ENCODE data around the gene KRTAP22-1. TPM values are rescaled to one million over a fixed set of nuclear protein-coding genes. Genes with fewer than 3 reads are reported as not detected.

Gene KRTAP22-1
- not detected for polyA plus RNA-seq

DNA sequence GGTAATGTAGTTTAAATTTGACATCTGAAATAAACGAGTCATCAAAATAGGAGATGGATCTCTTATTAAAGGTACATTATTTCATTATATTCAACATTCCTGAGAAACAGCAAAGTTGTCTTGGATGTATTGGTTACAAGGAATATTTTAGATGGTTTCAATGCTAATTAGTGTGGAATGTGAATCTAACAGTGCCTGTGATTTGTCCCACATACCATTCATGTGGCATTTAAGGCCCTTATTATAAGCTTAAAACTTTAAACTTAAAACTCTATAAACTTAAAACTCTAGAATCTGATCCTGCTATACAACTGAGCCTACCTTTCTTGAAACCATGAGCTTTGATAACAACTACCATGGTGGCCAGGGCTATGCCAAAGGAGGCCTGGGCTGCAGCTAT, at the start of gene KRTAP22-1:
Gene KRTAP22-1 (plus strand): TSS at position 301 of the 400 bp plus-strand sequence.
- H3K27me3 Mint-ChIP-seq: no peaks in the 10 kb centered on the region
- H3K36me3 Mint-ChIP-seq: no peaks in the 10 kb centered on the region
- H3K4me1 Mint-ChIP-seq: peaks cover 0 to 2% (median 0%) of the 10 kb centered on the region in 3 donors
- H3K4me3 Mint-ChIP-seq: no peak within 1 kb of the TSS
- H3K9me3 Mint-ChIP-seq: peaks cover 2 to 17% (median 5%) of the 10 kb centered on the region in 3 donors
- no peak within 1 kb of the TSS for H3K27ac Mint-ChIP-seq

GRCh38 chr21:30552782-30553181, 48.1 kb upstream of the KRTAP22-1 start:
- no peak overlapping the region for H3K27ac Mint-ChIP-seq
- no peaks in the 10 kb centered on the region for H3K4me1 Mint-ChIP-seq
- peaks cover 4 to 18% (median 8%) of the 10 kb centered on the region in 3 donors for H3K9me3 Mint-ChIP-seq
- no peaks in the 10 kb centered on the region for H3K36me3 Mint-ChIP-seq
- H3K27me3 Mint-ChIP-seq: no peaks in the 10 kb centered on the region
- H3K4me3 Mint-ChIP-seq: no peak overlapping the region

DNA sequence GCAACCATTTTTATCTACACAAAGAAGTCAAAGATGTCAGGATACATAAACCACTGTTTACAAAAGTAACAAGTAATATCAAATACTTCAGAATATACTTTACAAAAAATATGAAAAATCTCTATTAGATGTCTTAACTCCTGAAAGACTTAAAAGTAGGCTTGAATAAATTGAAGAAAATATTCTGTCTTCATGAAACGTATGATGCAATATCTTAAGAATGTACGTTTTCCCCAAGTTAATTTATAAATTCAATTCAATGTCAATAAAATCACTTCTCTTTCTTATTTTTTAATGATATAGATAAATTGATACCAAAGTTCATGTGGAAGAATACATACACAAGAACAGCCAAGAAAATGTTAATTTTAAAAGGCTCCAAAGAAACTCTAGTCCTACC, 45.8 kb upstream of the KRTAP22-1 start:
- Mint-ChIP-seq H3K4me3 (no peak overlapping the region), H3K36me3 (no peaks in the 10 kb centered on the region), H3K27me3 (no peaks in the 10 kb centered on the region), H3K9me3 (peaks cover 0 to 16% (median 8%) of the 10 kb centered on the region in 3 donors), H3K27ac (no peak overlapping the region), H3K4me1 (no peaks in the 10 kb centered on the region)

- Mint-ChIP-seq H3K27ac (no peak within 1 kb of the TSS), H3K27me3 (no peaks in the 10 kb centered on the region), H3K4me3 (no peak within 1 kb of the TSS), H3K4me1 (no peaks in the 10 kb centered on the region), H3K36me3 (no peaks in the 10 kb centered on the region), H3K9me3 (peaks cover 2 to 8% (median 6%) of the 10 kb centered on the region in 3 donors)
Measured at GRCh38 chr21:30561264-30561895, 39.5 kb upstream of the KRTAP22-1 start, which contains the start of gene KRTAP19-7. KRTAP19-7 (minus strand) TSS chr21:30561314; CDS start chr21:30561289, 25 bp downstream.

DNA sequence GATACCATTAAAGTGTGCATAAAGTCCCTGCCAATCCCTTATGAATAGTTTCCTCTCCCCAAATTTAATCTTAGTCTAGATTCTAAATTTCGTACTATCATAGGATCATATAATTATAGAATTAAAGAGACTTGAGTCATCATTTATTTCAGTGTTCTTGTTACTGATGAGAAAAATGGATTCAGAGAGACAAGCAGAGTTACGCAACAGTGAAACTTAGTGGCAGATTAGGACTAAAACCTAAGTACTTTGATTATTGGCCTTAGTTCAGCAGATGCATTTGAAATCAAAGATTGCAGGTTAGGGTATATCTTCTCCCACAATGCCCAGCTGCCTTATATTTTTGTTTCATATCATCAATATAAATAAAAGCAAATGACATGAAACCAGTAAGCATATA, 38.9 kb upstream of the KRTAP22-1 start:
- Mint-ChIP-seq H3K36me3 (no peaks in the 10 kb centered on the region), H3K4me3 (no peak overlapping the region), H3K9me3 (peaks cover 2 to 8% (median 6%) of the 10 kb centered on the region in 3 donors), H3K27me3 (no peaks in the 10 kb centered on the region), H3K4me1 (no peaks in the 10 kb centered on the region), H3K27ac (no peak overlapping the region)

GRCh38 chr21:30563072-30563471, 37.8 kb upstream of the KRTAP22-1 start:
- peaks cover 2 to 8% (median 3%) of the 10 kb centered on the region in 3 donors for H3K9me3 Mint-ChIP-seq
- H3K4me3 Mint-ChIP-seq: no peak overlapping the region
- no peaks in the 10 kb centered on the region for H3K4me1 Mint-ChIP-seq
- no peaks in the 10 kb centered on the region for H3K36me3 Mint-ChIP-seq
- no peak overlapping the region for H3K27ac Mint-ChIP-seq
- H3K27me3 Mint-ChIP-seq: no peaks in the 10 kb centered on the region

GRCh38 chr21:30563630-30564029, 37.3 kb upstream of the KRTAP22-1 start:
- H3K4me3 Mint-ChIP-seq: no peak overlapping the region
- no peaks in the 10 kb centered on the region for H3K27me3 Mint-ChIP-seq
- H3K36me3 Mint-ChIP-seq: no peaks in the 10 kb centered on the region

DNA sequence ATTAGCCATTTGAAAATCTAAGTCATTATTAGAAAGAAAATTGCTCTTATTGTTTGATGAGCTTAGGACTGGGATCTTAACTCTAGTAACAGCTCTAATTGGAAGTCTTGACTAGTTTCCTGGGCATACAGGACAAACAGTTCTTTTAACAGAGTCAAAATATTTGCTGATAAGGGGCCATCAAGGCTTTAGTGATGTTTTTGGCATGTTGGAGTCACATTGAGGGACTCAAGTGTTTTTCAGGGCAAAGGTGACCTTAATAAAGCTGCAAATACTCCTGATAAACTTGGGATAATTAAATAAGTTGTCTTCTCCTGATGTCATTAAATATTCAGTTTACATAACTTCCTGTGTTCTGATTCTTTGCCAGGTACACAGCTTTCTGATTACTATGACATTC, 33.3 kb upstream of the KRTAP22-1 start:
- no peak overlapping the region for H3K4me3 Mint-ChIP-seq
- no peak overlapping the region for H3K27ac Mint-ChIP-seq
- H3K4me1 Mint-ChIP-seq: no peaks in the 10 kb centered on the region
- peaks cover 2 to 8% (median 3%) of the 10 kb centered on the region in 3 donors for H3K9me3 Mint-ChIP-seq
- no peaks in the 10 kb centered on the region for H3K27me3 Mint-ChIP-seq
- H3K36me3 Mint-ChIP-seq: no peaks in the 10 kb centered on the region

More at GRCh38 chr21:30563630-30564029, 37.3 kb upstream of the KRTAP22-1 start:
- peaks cover 2 to 8% (median 3%) of the 10 kb centered on the region in 3 donors for H3K9me3 Mint-ChIP-seq
- no peak overlapping the region for H3K27ac Mint-ChIP-seq
- H3K4me1 Mint-ChIP-seq: no peaks in the 10 kb centered on the region

DNA sequence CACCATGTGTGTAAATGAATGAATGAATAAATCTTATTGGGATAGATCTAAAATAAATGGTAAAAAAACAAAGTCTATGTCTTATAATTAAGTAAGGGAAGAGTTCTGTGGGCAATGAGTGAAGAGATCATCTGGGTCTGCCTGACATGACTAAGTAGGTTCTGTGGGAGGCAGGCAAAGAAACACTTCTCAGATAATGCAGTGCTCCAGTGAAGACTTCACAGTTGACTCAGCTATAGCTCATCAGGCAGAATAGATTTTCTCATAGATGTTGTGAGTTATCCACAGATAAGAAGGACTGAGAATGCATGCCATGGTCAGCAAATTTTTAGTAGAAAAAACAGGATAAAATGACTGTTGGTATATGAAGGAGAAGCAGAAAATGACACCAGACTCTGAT, 23.1 kb upstream of the KRTAP22-1 start:
- no peak overlapping the region for H3K4me3 Mint-ChIP-seq
- H3K9me3 Mint-ChIP-seq: peaks cover 1 to 7% (median 2%) of the 10 kb centered on the region in 3 donors
- no peaks in the 10 kb centered on the region for H3K27me3 Mint-ChIP-seq
- H3K36me3 Mint-ChIP-seq: no peaks in the 10 kb centered on the region
- no peaks in the 10 kb centered on the region for H3K4me1 Mint-ChIP-seq
- H3K27ac Mint-ChIP-seq: no peak overlapping the region

DNA sequence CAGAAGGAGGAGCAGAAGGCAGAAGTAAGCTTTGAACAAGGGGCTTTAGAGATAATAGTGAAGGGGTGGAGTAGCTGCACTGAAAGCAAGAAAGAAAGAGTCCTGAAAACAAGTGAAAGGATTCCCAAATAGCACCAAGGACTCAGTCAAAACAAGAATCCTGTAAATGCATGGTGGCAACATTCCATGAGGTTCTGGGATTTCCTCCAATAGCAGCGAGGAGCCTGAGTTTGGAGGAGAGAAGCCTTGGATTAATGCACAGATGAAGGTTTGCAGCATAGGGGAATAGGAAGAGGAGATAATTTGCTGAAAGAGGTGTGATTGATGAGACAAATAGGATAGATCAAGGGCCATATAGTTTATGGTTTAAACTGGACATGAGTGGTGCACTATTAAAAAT, 21.5 kb upstream of the KRTAP22-1 start:
- Mint-ChIP-seq H3K9me3 (peaks cover 2 to 12% (median 2%) of the 10 kb centered on the region in 3 donors), H3K4me1 (no peaks in the 10 kb centered on the region), H3K4me3 (no peak overlapping the region), H3K27ac (no peak overlapping the region), H3K36me3 (no peaks in the 10 kb centered on the region), H3K27me3 (no peaks in the 10 kb centered on the region)

- Mint-ChIP-seq H3K9me3 (peaks cover 2 to 20% (median 8%) of the 10 kb centered on the region in 3 donors), H3K4me1 (no peaks in the 10 kb centered on the region), H3K27ac (no peak overlapping the region), H3K36me3 (no peaks in the 10 kb centered on the region), H3K4me3 (no peak overlapping the region), H3K27me3 (no peaks in the 10 kb centered on the region)
Measured at GRCh38 chr21:30580132-30580531, 20.8 kb upstream of the KRTAP22-1 start.

DNA sequence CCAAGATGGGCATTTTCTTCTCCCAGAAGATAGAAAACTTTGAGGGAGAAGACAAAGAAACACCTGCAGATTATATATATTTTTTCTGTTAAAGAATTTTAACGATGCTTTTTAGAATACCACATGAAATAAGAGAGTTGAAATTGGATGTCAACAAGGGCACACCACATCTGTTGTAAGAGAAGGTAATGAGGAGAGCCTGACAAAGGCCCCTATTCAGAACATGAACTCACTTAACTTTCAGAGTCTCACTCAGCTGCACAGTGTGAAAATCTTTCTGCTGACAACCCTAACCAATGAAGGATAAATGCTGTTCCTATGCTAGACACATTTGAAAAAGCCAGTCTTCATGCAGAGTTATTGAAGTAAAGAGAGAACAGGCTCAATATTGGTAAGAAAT, 18.0 kb upstream of the KRTAP22-1 start:
- H3K27me3 Mint-ChIP-seq: no peaks in the 10 kb centered on the region
- H3K4me3 Mint-ChIP-seq: no peak overlapping the region
- no peak overlapping the region for H3K27ac Mint-ChIP-seq
- H3K36me3 Mint-ChIP-seq: no peaks in the 10 kb centered on the region
- peaks cover 2 to 18% (median 10%) of the 10 kb centered on the region in 3 donors for H3K9me3 Mint-ChIP-seq
- H3K4me1 Mint-ChIP-seq: no peaks in the 10 kb centered on the region

DNA sequence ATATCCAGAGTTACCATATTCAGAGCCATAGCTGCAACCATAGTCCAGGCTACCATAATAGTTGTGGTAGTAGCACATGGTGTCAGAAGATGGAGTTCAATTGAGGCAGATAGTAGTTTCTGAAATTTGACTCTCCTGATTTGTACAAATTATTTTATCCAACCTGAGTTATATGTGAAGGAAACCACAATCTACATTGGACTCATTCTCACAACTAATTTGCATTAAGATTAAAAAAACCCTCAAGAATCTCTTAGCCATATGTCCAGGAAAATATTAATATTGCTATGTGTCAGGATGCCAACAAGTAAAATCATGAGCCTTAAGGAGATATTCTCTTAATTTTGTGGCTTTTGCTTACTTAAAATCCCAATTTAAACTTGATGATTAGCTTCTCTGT, 10.6 kb upstream of the KRTAP22-1 start, which contains the start of gene KRTAP22-2:
Gene KRTAP22-2 (minus strand): TSS at position 101 of the 400 bp plus-strand sequence.
- H3K4me3 Mint-ChIP-seq: no peak within 1 kb of the TSS
- no peaks in the 10 kb centered on the region for H3K4me1 Mint-ChIP-seq
- peaks cover 3 to 7% (median 5%) of the 10 kb centered on the region in 3 donors for H3K9me3 Mint-ChIP-seq
- H3K36me3 Mint-ChIP-seq: no peaks in the 10 kb centered on the region
- no peaks in the 10 kb centered on the region for H3K27me3 Mint-ChIP-seq
- no peak within 1 kb of the TSS for H3K27ac Mint-ChIP-seq

- H3K36me3 Mint-ChIP-seq: no peaks in the 10 kb centered on the region
- peak within 1 kb of the TSS in 1 of 3 donors; percentile 57 for H3K27ac Mint-ChIP-seq
- no peak within 1 kb of the TSS for H3K4me3 Mint-ChIP-seq
- H3K4me1 Mint-ChIP-seq: peaks cover 0 to 1% (median 0%) of the 10 kb centered on the region in 3 donors
- H3K9me3 Mint-ChIP-seq: peaks cover 3 to 9% (median 7%) of the 10 kb centered on the region in 3 donors
- H3K27me3 Mint-ChIP-seq: no peaks in the 10 kb centered on the region
Measured at GRCh38 chr21:30592140-30592539, 8.7 kb upstream of the KRTAP22-1 start, which contains the start of gene KRTAP6-3. KRTAP6-3 (plus strand) TSS chr21:30592440; CDS start chr21:30592446, 6 bp downstream.

DNA sequence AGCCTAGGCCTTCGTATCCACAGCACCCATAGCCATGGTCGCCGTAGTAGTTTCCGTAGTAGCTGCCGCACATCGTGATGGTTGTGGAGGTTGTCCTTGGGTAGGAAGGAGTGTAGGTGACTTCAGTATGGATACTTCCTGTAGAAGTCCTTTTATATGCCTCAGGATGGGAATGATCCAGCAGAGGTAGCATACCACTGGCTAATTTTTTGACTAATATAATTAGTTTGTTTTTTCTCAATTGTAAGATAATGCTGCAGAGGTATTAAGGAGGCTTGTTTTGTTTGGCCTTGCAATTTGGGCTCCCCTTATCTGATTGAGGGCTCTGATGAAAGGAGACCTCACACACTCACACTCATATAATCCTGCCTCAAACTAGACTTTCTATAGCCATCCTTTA, 2.1 kb upstream of the KRTAP22-1 start, which contains the start of gene KRTAP6-2:
Gene KRTAP6-2 (minus strand): TSS at position 101 of the 400 bp plus-strand sequence. CDS start 28 bp downstream, at position 73.
- Mint-ChIP-seq H3K27ac (no peak within 1 kb of the TSS), H3K36me3 (no peaks in the 10 kb centered on the region), H3K4me1 (peaks cover 0 to 2% (median 0%) of the 10 kb centered on the region in 3 donors), H3K9me3 (peaks cover 5 to 22% (median 6%) of the 10 kb centered on the region in 3 donors), H3K27me3 (no peaks in the 10 kb centered on the region), H3K4me3 (no peak within 1 kb of the TSS)

DNA sequence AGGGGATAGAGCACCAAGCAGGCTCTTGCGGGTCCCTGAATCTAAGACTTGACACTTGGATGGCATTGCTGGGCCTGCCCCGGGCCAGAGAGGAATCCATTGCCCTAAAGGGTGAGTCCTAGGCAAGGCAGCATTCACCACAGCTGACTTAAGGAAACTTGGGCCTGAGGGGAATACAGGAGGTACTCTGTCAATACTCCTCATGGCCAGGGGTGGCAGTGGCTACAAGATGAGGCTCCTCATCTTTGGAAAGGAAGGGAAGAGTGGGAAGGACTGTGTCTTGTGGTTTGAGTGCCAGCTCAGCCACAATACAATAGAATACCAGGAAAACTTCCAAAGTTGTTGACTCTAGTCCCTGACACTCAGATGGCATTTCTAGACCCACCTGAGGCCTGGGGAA, 5.1 kb downstream of the KRTAP22-1 start:
- no peak overlapping the region for H3K4me3 Mint-ChIP-seq

More for the DNA sequence above, 5.1 kb downstream of the KRTAP22-1 start:
- Mint-ChIP-seq H3K27ac (no peak overlapping the region), H3K36me3 (no peaks in the 10 kb centered on the region), H3K9me3 (peaks cover 4 to 18% (median 16%) of the 10 kb centered on the region in 3 donors), H3K4me1 (no peaks in the 10 kb centered on the region), H3K27me3 (no peaks in the 10 kb centered on the region)
